GM12865 (cell line): ENCODE results near the gene GPR161.

Experiments
- DNase-seq: peaks from one replicate; pipeline ENCODE4 v3.0.0; 2010; ENCODE audit warnings: low read depth
- H3K4me3 ChIP-seq: 2 replicates; pipeline ENCODE4 v1.5.1; 2011; ENCODE audit warnings: mild to moderate bottlenecking, low read depth, low read length, control low read depth
- CTCF ChIP-seq: IDR thresholded peaks from 2 replicates; pipeline ENCODE4 v1.5.1; 2011; ENCODE audit warnings: low read length, control low read depth, low read depth, inconsistent platforms; ENCODE audit not compliant: insufficient read depth; ENCODE audit errors: missing control alignments

GPR161 gene

GRCh38 chr1:168082008-168082876, 54.5 kb downstream of the GPR161 start:
- no peak overlapping the region for H3K4me3 ChIP-seq
- TF ChIP-seq CTCF = peak; percentile 95
- peak; percentile 76 for DNase-seq

- no peak overlapping the region for H3K4me3 ChIP-seq
- no peak for DNase-seq
- TF ChIP-seq CTCF = no peak
Measured at GRCh38 chr1:168081373-168082007, 55.2 kb downstream of the GPR161 start.

GRCh38 chr1:168079761-168080160, 57.0 kb downstream of the GPR161 start:
- no peak for TF ChIP-seq CTCF
- H3K4me3 ChIP-seq = no peak overlapping the region
- no peak for DNase-seq

GRCh38 chr1:168069384-168069783, 67.3 kb downstream of the GPR161 start:
- TF ChIP-seq CTCF = no peak
- no peak for DNase-seq
- H3K4me3 ChIP-seq = no peak overlapping the region

DNA sequence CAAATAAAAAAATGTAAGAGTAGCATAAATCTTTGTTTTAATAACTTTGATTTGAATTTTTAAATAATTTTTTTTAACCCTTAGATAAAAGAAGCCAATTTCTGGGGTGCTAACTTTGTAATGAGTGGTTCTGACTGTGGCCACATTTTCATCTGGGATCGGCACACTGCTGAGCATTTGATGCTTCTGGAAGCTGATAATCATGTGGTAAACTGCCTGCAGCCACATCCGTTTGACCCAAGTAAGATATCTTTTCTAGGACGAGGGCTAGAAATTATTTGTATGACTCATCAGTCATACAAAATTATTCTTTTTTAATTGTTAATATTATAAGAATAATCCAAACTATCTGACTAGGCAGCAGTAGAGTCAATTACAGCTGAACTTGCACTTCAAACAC, 71.2 kb downstream of the GPR161 start:
- no peak overlapping the region for H3K4me3 ChIP-seq
- no peak for TF ChIP-seq CTCF
- DNase-seq = no peak

DNA sequence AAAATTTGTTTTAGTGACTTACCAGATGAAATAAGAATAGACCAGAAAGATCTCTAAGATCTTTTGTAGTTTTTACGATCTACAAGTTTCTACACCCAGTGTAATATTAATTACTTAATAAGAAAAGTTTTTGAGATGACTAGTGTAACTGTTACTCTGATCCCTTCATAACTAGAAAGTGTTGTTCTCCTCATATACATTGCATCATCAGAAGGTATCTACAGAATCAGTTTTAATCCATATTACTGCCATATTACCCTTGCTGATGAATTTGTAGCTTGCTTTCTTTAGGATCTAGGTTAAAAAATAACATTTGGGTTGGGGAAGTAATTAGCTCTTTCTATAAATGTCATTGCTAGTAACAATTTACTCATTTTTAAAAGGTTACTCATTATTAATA, 72.5 kb downstream of the GPR161 start:
- no peak overlapping the region for H3K4me3 ChIP-seq
- DNase-seq = no peak
- TF ChIP-seq CTCF = no peak
